Epithelial cell of proximal tubule (primary cell): ENCODE data around the gene HP1BP3. TPM values are rescaled to one million over a fixed set of nuclear protein-coding genes. Genes with fewer than 3 reads are reported as not detected.

ENCODE experiments used
- DNase-seq: peaks from one replicate; pipeline ENCODE4 v3.0.0-alpha.2; 2011; ENCODE audit warnings: low read depth
- H3K4me3 ChIP-seq: 2 replicates; pipeline ENCODE4 v1.5.1; 2011; ENCODE audit warnings: low read depth, mild to moderate bottlenecking, low read length
- total RNA-seq: library from RNA; depleted of rRNA; stranded (reverse); fragments of >200 nt; gene quantifications from 2 replicates; pipeline ENCODE4 v1.2.3, GENCODE V29; 2015
- TF ChIP-seq, protein P1 (sequence below): conservative IDR thresholded peaks from 2 replicates; pipeline ENCODE4 v1.5.1; 2012; ENCODE audit warnings: low read depth, mild to moderate bottlenecking, low read length

Gene HP1BP3
- total RNA-seq, 1 donor from 2014 or later, result 142 TPM

DNA sequence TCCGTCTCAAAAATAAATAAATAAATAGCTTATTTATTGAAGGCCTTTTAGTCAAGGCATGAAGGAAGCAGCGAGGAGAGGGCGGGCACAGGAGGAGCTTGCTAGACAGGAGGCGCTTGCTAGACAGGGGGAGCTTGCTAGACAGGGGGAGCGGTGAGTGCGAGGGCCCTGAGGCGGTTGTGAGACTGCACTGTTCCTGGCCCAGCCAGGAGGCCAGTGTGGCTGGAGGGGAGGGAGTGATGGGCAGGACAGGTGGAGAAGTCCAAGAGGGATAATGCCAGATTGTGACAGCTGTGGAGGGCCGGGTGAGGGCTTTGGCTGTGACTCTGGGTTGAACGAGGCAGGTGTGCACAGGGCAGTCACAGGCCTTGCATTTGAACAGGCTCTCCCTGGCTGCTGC, 87.5 kb downstream of the HP1BP3 start:
- no peak for DNase-seq
- TF ChIP-seq, protein P1, sequence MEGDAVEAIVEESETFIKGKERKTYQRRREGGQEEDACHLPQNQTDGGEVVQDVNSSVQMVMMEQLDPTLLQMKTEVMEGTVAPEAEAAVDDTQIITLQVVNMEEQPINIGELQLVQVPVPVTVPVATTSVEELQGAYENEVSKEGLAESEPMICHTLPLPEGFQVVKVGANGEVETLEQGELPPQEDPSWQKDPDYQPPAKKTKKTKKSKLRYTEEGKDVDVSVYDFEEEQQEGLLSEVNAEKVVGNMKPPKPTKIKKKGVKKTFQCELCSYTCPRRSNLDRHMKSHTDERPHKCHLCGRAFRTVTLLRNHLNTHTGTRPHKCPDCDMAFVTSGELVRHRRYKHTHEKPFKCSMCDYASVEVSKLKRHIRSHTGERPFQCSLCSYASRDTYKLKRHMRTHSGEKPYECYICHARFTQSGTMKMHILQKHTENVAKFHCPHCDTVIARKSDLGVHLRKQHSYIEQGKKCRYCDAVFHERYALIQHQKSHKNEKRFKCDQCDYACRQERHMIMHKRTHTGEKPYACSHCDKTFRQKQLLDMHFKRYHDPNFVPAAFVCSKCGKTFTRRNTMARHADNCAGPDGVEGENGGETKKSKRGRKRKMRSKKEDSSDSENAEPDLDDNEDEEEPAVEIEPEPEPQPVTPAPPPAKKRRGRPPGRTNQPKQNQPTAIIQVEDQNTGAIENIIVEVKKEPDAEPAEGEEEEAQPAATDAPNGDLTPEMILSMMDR, result no peak
- H3K4me3 ChIP-seq, result no peak overlapping the region

DNA sequence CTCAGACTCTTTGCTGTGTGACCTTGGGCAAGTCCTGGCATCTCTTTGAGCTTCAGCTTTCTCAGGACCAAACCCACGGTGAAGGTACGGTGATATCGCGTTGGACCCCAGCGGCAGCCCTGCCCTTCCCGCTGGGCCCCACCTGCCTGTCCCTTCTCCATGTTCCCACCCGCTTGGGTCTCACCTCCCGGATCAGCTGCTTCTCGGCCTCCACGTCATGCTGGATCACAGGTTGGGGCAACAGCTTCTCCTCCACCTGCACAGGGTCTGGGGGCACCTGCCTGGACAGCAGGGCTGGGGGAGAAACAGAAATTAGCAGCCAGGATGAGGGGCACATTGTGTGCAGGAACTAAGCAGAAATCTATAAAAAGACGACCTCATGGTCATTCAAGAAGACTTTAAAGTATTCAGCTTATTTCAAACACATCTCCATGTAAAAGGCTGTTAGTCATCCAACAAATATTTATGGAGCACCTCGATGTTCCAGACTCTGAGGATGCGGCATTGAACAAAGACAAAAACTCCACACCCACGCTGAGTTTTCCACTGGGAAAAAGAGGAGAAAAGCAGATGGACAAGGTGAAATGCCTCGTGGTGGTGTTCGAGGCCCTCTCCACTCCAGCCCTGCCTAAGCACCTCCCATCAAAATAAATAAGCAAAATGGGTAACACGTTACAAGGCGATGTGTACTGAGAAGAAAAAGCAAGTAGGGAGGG, 88.8 kb downstream of the HP1BP3 start:
- no peak overlapping the region for H3K4me3 ChIP-seq
- no peak for DNase-seq
- TF ChIP-seq, protein P1, result no peak

DNA sequence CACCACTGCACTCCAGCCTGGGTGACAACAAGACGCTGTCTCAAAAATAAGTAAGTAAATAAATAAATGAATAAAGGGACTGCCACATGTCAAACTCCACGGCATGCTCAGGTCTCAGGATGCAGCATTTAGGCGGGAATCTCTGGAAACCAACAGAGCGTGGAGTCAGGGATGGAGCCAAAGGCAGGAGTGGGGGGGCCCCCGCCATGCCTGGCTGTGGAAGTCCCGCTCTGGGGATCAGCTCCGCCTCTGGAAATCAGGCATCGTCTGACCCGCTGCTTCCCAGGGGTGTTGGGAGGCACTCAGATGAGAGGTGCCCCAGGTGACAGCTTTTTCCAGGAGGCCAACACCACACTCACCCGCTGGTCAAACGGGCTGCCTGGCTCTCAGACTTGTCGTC, 89.5 kb downstream of the HP1BP3 start:
- no peak overlapping the region for H3K4me3 ChIP-seq
- no peak for DNase-seq
- TF ChIP-seq, protein P1, result no peak

DNA sequence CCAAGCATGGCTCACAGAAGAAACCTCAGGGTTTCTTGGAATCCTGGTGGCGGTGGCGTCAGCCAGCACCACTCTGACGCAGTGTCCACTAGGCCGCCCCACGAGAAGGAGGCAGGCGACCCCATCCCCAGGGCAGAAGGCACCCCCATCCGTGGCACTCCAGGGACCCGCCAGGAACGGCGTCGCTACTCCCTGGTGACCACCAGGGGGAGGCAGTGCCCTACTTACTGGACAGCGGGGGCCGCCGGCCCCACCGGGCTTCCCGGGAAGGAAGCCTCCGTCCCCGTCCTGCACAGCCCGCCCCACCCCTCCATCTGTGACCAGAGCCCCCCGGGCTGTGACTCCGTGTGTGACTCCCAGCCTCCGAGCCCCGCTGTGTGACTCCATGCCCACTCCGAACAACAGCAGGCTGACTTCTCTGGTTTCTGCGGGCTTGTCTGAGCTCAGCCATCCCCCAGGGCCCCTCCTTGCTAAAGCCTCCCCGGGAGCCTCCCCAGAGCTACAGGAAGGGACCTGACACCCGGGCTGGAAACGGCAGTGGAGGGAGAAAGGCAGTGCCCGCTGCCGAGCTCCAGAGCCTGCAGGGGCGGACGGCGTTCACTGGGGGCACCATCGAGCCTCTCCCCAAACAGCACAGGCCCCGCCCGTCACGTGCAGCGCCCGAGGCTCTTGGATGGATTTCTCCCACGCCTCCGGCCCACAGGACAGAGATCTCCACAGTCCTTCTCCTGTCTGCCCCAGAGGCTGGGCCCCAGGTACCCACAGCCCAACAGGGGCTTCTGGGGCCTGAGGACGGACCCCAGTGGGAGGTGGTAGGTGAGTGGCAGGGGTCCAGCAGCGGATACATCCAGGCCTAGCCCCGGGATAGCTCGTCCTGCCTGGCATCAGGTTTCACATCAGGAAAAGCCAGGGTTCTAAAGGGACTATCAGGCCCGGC, 90.4 kb downstream of the HP1BP3 start:
- H3K4me3 ChIP-seq, result peak overlapping the region; percentile 62
- no peak for DNase-seq
- TF ChIP-seq, protein P1, result peak; percentile 74

DNA sequence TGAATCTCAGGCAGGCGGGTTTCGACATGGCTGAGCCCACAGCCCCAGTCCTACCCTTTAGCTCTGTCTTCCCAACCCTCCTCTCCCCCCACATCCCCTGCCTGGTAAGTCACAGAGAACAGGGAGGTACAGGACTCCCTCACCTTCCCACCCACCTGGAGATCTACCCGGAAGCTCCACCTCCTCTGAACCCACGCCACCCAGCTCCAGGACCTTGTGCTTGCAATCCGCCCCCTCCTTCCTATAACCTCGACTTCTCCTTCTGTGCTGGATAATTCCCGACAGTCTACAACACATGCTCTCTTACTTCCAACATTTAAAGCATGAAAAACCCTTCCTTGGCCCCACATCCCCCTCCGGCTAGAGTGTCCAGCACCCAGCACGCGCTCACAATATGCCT, 91.6 kb downstream of the HP1BP3 start:
- DNase-seq, result no peak
- no peak overlapping the region for H3K4me3 ChIP-seq
- TF ChIP-seq, protein P1, result no peak

DNA sequence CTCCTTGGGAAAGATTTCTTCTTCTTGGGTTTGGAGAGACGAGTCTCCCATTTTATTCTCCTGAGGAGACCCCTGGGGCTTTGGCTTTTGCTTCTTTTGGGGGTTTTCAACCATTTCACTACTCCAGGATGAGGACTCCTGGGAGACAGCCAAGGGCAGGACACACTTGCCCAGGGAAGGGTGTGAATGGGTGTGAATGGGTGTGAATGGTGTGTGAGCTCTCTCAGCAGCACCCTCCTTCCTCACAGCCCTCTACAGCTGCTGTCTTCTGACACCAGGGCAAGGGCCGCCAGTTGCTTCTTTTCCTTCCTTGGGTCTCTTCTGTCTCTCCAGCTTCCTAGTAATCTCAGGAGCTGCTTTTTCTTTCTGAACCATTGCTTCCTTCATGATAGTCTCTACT, 93.5 kb downstream of the HP1BP3 start:
- TF ChIP-seq, protein P1, result no peak
- no peak for DNase-seq
- no peak overlapping the region for H3K4me3 ChIP-seq

Other genes with a start within 250 kb of the HP1BP3 start
- 0.36 and 0.81 TPM in 2 replicates for gene FAM43B, start 234.7 kb downstream of the HP1BP3 start, total RNA-seq
- 6.0 and 10.1 TPM in 2 replicates for gene CDA, start 198.2 kb downstream of the HP1BP3 start, total RNA-seq
- gene PINK1, start 153.8 kb downstream of the HP1BP3 start, total RNA-seq, result 42.4 and 44.3 TPM in 2 replicates
- 191 and 331 TPM in 2 replicates for gene DDOST, start 125.9 kb downstream of the HP1BP3 start, total RNA-seq
- gene KIF17, start 69.3 kb downstream of the HP1BP3 start, total RNA-seq, result 1.8 and 3.3 TPM in 2 replicates
- 15.2 and 23.8 TPM in 2 replicates for gene SH2D5, start 54.6 kb downstream of the HP1BP3 start, total RNA-seq